ENCODE data around the gene PREX1. TPM values are rescaled to one million over a fixed set of nuclear protein-coding genes. Genes with fewer than 3 reads are reported as not detected.

The PREX1 gene
- total and polyA plus RNA-seq, 2 donors from 2014 or later: 8.5 to 38.2 TPM

DNA sequence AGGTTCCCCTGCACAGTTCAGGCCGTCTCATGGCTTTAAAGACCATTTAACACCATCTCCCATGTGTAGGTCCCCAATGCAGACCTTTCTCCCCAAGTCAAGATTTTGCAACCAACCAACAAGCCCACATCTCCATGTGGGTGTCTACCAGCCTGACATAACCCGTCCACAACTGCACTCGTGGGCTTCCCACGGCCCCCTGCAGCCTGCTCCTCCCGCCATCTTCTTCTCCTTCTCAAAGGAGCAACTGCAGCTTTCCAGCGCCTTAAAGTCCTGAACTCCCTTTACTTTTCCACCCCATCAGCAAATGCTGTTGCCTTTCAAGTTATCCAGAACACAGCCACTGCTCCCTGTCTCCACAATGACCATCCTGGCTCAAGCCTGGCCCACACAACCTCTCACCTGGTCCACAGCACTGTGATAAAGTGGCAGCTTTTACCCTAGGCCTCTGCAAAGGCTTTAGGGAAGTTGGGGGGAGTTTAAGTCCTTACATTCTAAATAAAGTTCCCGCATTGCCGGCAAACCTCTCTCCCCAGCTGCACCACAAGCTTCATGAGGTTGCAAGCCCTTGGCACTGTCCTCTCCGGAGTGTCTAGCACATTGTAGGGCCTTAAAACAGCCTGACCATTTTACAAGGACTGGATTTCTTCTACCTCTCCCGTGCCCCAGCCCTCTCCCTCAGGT, 140.5 kb downstream of the PREX1 start:
- no peak overlapping the region for H3K27ac ChIP-seq (ENCODE audit: low read depth in 2 of 2, low read length in 2 of 2)
- FAIRE-seq (no peak), DNase-seq (no peak)
- intact Hi-C loops (cut with DNase I): no loop called here
- TF ChIP-seq CTCF (IDR thresholded peaks at IDR 0.05; ENCODE audit: borderline replicate concordance, extremely low read depth, insufficient read depth): no peak
- H3K4me3 ChIP-seq (ENCODE audit: low read length in 3 of 3): no peak overlapping the region
- no peak overlapping the region for H3K9ac ChIP-seq (ENCODE audit: low read length in 3 of 3)
- H3K4me1 ChIP-seq (ENCODE audit: control insufficient read depth in 2 of 3, insufficient read depth in 2 of 3, low read depth in 1 of 3, low read length in 3 of 3): peaks cover 8 to 42% (median 18%) of the 10 kb centered on the region in 3 donors
- H3K27me3 ChIP-seq (ENCODE audit: control insufficient read depth, insufficient read depth, low read length): no peaks in the 10 kb centered on the region
- no peaks in the 10 kb centered on the region for H3K9me3 ChIP-seq (ENCODE audit: control insufficient read depth in 2 of 3, insufficient read depth in 1 of 3, low read length in 3 of 3)
- H3K36me3 ChIP-seq (ENCODE audit: control insufficient read depth in 2 of 3, insufficient read depth in 3 of 3, low read length in 3 of 3): no peaks in the 10 kb centered on the region

- no peak for FAIRE-seq
Observed at GRCh38 chr20:48686238-48687116, 141.3 kb downstream of the PREX1 start.

DNA sequence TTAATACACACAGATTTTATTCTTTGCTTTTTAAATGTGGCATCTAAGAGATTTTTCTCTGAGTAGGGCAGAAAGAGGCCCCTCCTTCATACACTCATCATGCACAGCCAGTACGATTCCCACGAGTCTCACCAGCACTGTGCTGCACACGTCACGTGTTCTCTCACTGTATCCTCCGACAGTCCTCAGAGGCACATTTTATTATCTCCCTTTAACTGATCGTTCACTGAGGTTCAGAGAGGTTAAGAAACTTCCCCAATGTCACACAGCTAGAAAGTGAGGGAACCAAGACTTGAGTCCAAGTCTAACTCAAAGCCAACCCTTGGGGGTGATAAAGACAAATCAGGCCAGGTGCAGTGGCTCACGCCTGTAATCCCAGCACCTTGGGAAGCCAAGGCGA, 142.5 kb downstream of the PREX1 start:
- Histone ChIP-seq H3K9me3 (ENCODE audit: control insufficient read depth in 2 of 3, insufficient read depth in 1 of 3, low read length in 3 of 3) (no peaks in the 10 kb centered on the region), H3K27me3 (ENCODE audit: control insufficient read depth, insufficient read depth, low read length) (no peaks in the 10 kb centered on the region), H3K9ac (ENCODE audit: low read length in 3 of 3) (no peak overlapping the region), H3K4me1 (ENCODE audit: control insufficient read depth in 2 of 3, insufficient read depth in 2 of 3, low read depth in 1 of 3, low read length in 3 of 3) (peaks cover 11 to 50% (median 18%) of the 10 kb centered on the region in 3 donors), H3K27ac (ENCODE audit: low read depth in 2 of 2, low read length in 2 of 2) (no peak overlapping the region), H3K4me3 (ENCODE audit: low read length in 3 of 3) (no peak overlapping the region), H3K36me3 (ENCODE audit: control insufficient read depth in 2 of 3, insufficient read depth in 3 of 3, low read length in 3 of 3) (no peaks in the 10 kb centered on the region)
- no peak for TF ChIP-seq CTCF (IDR thresholded peaks at IDR 0.05; ENCODE audit: borderline replicate concordance, extremely low read depth, insufficient read depth)
- DNase-seq (no peak), FAIRE-seq (no peak)
- intact Hi-C loops (cut with DNase I): no loop called here

More at GRCh38 chr20:48686238-48687116, 141.3 kb downstream of the PREX1 start:
- Histone ChIP-seq H3K4me1 (ENCODE audit: control insufficient read depth in 2 of 3, insufficient read depth in 2 of 3, low read depth in 1 of 3, low read length in 3 of 3) (peaks cover 11 to 48% (median 18%) of the 10 kb centered on the region in 3 donors), H3K9me3 (ENCODE audit: control insufficient read depth in 2 of 3, insufficient read depth in 1 of 3, low read length in 3 of 3) (no peaks in the 10 kb centered on the region), H3K9ac (ENCODE audit: low read length in 3 of 3) (no peak overlapping the region), H3K4me3 (ENCODE audit: low read length in 3 of 3) (no peak overlapping the region), H3K27ac (ENCODE audit: low read depth in 2 of 2, low read length in 2 of 2) (no peak overlapping the region), H3K36me3 (ENCODE audit: control insufficient read depth in 2 of 3, insufficient read depth in 3 of 3, low read length in 3 of 3) (no peaks in the 10 kb centered on the region), H3K27me3 (ENCODE audit: control insufficient read depth, insufficient read depth, low read length) (no peaks in the 10 kb centered on the region)
- intact Hi-C loops (cut with DNase I): no loop called here
- DNase-seq: peak in 1 of 5 donors; percentile 42
- TF ChIP-seq CTCF (IDR thresholded peaks at IDR 0.05; ENCODE audit: borderline replicate concordance, extremely low read depth, insufficient read depth): no peak

All from kidney (tissue), 14 donors.